ENCODE measurements around the gene DYNLT2B. TPM values are rescaled to one million over a fixed set of nuclear protein-coding genes. Genes with fewer than 3 reads are reported as not detected.
"Not testable (repeated sequence)": the region's sequence is repeated elsewhere in the genome, so short reads cannot be mapped to it uniquely, and the experiment has no call there.

DYNLT2B gene
- total and polyA plus RNA-seq, 2 donors, result 23.9 to 41.0 TPM

GRCh38 chr3:196246612-196247308 lies 71.3 kb downstream of the DYNLT2B start:
- H3K9me3 ChIP-seq (ENCODE audit: control insufficient read depth in 2 of 2, insufficient read depth in 1 of 2, low read length in 1 of 2), result no peaks in the 10 kb centered on the region
- no peak overlapping the region for H3K27ac ChIP-seq (ENCODE audit: low read depth in 1 of 2, low read length in 1 of 2)
- WGBS, result 98% methylated on average over 13 of the region's 13 CpGs

GRCh38 chr3:196244166-196244565 lies 73.9 kb downstream of the DYNLT2B start:
- peaks cover 44 to 53% of the 10 kb centered on the region in 2 donors for H3K36me3 ChIP-seq (ENCODE audit: control insufficient read depth in 2 of 2, insufficient read depth in 2 of 2, low read length in 1 of 2)
- H3K27ac ChIP-seq (ENCODE audit: low read depth in 1 of 2, low read length in 1 of 2); H3K9me3 ChIP-seq (ENCODE audit: control insufficient read depth in 2 of 2, insufficient read depth in 1 of 2, low read length in 1 of 2); H3K4me1 ChIP-seq (ENCODE audit: control insufficient read depth in 2 of 2, insufficient read depth in 2 of 2, low read length in 2 of 2); H3K4me3 ChIP-seq (ENCODE audit: low read length in 2 of 2); H3K27me3 ChIP-seq (ENCODE audit: control insufficient read depth in 2 of 2, insufficient read depth in 1 of 2, low read length in 1 of 2); DNase-seq (ENCODE audit: low read depth in 6 of 9, low spot score in 9 of 9): not testable (repeated sequence)
- WGBS, result 99% methylated on average over 34 of the region's 34 CpGs

More at GRCh38 chr3:196246612-196247308, 71.3 kb downstream of the DYNLT2B start:
- Histone ChIP-seq H3K4me3 (ENCODE audit: low read length in 2 of 2) (no peak overlapping the region), H3K27me3 (ENCODE audit: control insufficient read depth in 2 of 2, insufficient read depth in 1 of 2, low read length in 1 of 2) (no peaks in the 10 kb centered on the region), H3K36me3 (ENCODE audit: control insufficient read depth in 2 of 2, insufficient read depth in 2 of 2, low read length in 1 of 2) (peaks cover 35 to 39% of the 10 kb centered on the region in 2 donors), H3K4me1 (ENCODE audit: control insufficient read depth in 2 of 2, insufficient read depth in 2 of 2, low read length in 2 of 2) (no peaks in the 10 kb centered on the region)
- DNase-seq (ENCODE audit: low read depth in 6 of 9, low spot score in 9 of 9), result no peak

GRCh38 chr3:196241704-196242103 lies 76.3 kb downstream of the DYNLT2B start:
- peaks cover 49 to 61% of the 10 kb centered on the region in 2 donors for H3K36me3 ChIP-seq (ENCODE audit: control insufficient read depth in 2 of 2, insufficient read depth in 2 of 2, low read length in 1 of 2)
- no peak overlapping the region for H3K4me3 ChIP-seq (ENCODE audit: low read length in 2 of 2)
- H3K27ac ChIP-seq (ENCODE audit: low read depth in 1 of 2, low read length in 1 of 2), result no peak overlapping the region
- peaks cover 5 to 8% of the 10 kb centered on the region in 2 donors for H3K4me1 ChIP-seq (ENCODE audit: control insufficient read depth in 2 of 2, insufficient read depth in 2 of 2, low read length in 2 of 2)
- H3K9me3 ChIP-seq (ENCODE audit: control insufficient read depth in 2 of 2, insufficient read depth in 1 of 2, low read length in 1 of 2), result no peaks in the 10 kb centered on the region
- H3K27me3 ChIP-seq (ENCODE audit: control insufficient read depth in 2 of 2, insufficient read depth in 1 of 2, low read length in 1 of 2), result no peaks in the 10 kb centered on the region
- 93% methylated on average over 8 of the region's 8 CpGs for WGBS
- DNase-seq (ENCODE audit: low read depth in 6 of 9, low spot score in 9 of 9), result no peak

Other genes starting within 250 kb of the DYNLT2B start
- 48.2 TPM for gene TFRC, start 236.2 kb downstream of the DYNLT2B start, total RNA-seq
- gene TFRC, start 236.2 kb downstream of the DYNLT2B start, polyA plus RNA-seq, result 32.0 TPM
- 0.19 TPM for gene ZDHHC19, start 106.8 kb downstream of the DYNLT2B start, total RNA-seq
- 0.68 TPM for gene ZDHHC19, start 106.8 kb downstream of the DYNLT2B start, polyA plus RNA-seq
- 0.66 TPM for gene SLC51A, start 101.7 kb downstream of the DYNLT2B start, total RNA-seq
- 2.1 TPM for gene SLC51A, start 101.7 kb downstream of the DYNLT2B start, polyA plus RNA-seq
- 23.3 TPM for gene PCYT1A, start 30.5 kb downstream of the DYNLT2B start, total RNA-seq
- 18.9 TPM for gene PCYT1A, start 30.5 kb downstream of the DYNLT2B start, polyA plus RNA-seq
- 0.05 TPM for gene TM4SF19, start 20.1 kb upstream of the DYNLT2B start, total RNA-seq
- gene TM4SF19, start 20.1 kb upstream of the DYNLT2B start, polyA plus RNA-seq, result 0.46 TPM
- gene UBXN7, start 114.2 kb upstream of the DYNLT2B start, total RNA-seq, result 10.9 TPM
- 20.7 TPM for gene UBXN7, start 114.2 kb upstream of the DYNLT2B start, polyA plus RNA-seq
- gene RNF168, start 185.5 kb upstream of the DYNLT2B start, total RNA-seq, result 15.9 TPM
- gene RNF168, start 185.5 kb upstream of the DYNLT2B start, polyA plus RNA-seq, result 8.4 TPM
- not detected for gene SMCO1, start 197.1 kb upstream of the DYNLT2B start, total RNA-seq
- gene SMCO1, start 197.1 kb upstream of the DYNLT2B start, polyA plus RNA-seq, result 0.02 TPM

Measured in thymus (tissue), 11 donors.